ENCODE measurements around the gene CUBN. TPM values are rescaled to one million over a fixed set of nuclear protein-coding genes. Genes with fewer than 3 reads are reported as not detected.

CUBN gene
- total and polyA plus RNA-seq, 2 experiments from 2014 or later, result 0.41 to 0.65 TPM

- in situ Hi-C loops (cut with MboI), result no loop called here
Observed at GRCh38 chr10:16819436-16819835, 310.2 kb downstream of the CUBN start.

GRCh38 chr10:16819026-16819425, 310.6 kb downstream of the CUBN start:
- 51 to 56% methylated on average over 6 of the region's 6 CpGs for WGBS, 2 experiments (ENCODE audit: low coverage in 1 of 2, low lambda C conversion rate in 2 of 2, missing lambda C conversion rate in 2 of 2)
- H3K4me3 ChIP-seq, result no peak overlapping the region
- TF ChIP-seq EZH2phosphoT487 (IDR thresholded peaks at IDR 0.05; ENCODE audit: insufficient read depth, low read depth) (no peak), EZH2 (IDR thresholded peaks at IDR 0.05; ENCODE audit: insufficient read depth, poor library complexity, severe bottlenecking) (no peak)
- peaks cover 20% of the 10 kb centered on the region for H3K4me1 ChIP-seq (ENCODE audit: insufficient read depth)
- in situ Hi-C loops (cut with MboI), result no loop called here
- H3K9me2 ChIP-seq (ENCODE audit: insufficient read depth), result no peaks in the 10 kb centered on the region
- H3K79me2 ChIP-seq (ENCODE audit: insufficient read depth), result peaks cover 29% of the 10 kb centered on the region
- H4K20me1 ChIP-seq (ENCODE audit: insufficient read depth), result no peaks in the 10 kb centered on the region
- no peaks in the 10 kb centered on the region for H3K9me3 ChIP-seq (ENCODE audit: low read depth)
- no peak overlapping the region for H3K4me2 ChIP-seq (ENCODE audit: unreplicated experiment)
- peaks cover 14% of the 10 kb centered on the region for H3F3A ChIP-seq (ENCODE audit: insufficient read depth)
- no peaks in the 10 kb centered on the region for H3K27me3 ChIP-seq (replicated peaks; ENCODE audit: insufficient read depth)
- 0 out of 2 replicates have a peak overlapping the region, but pooled peaks have one; percentile 5 for H2AFZ ChIP-seq
- H3K27ac ChIP-seq, result no peak overlapping the region
- H3K36me3 ChIP-seq (ENCODE audit: low read depth), result no peaks in the 10 kb centered on the region
- H3K9ac ChIP-seq, result no peak overlapping the region
- DNase-seq, result no peak

More at GRCh38 chr10:16819436-16819835, 310.2 kb downstream of the CUBN start:
- H3F3A ChIP-seq (ENCODE audit: insufficient read depth), result peaks cover 14% of the 10 kb centered on the region
- TF ChIP-seq EZH2phosphoT487 (IDR thresholded peaks at IDR 0.05; ENCODE audit: insufficient read depth, low read depth), result no peak
- no peak for TF ChIP-seq EZH2 (IDR thresholded peaks at IDR 0.05; ENCODE audit: insufficient read depth, poor library complexity, severe bottlenecking)
- H4K20me1 ChIP-seq (ENCODE audit: insufficient read depth), result no peaks in the 10 kb centered on the region
- H3K4me1 ChIP-seq (ENCODE audit: insufficient read depth), result peaks cover 20% of the 10 kb centered on the region
- H3K27ac ChIP-seq, result no peak overlapping the region
- no peaks in the 10 kb centered on the region for H3K27me3 ChIP-seq (replicated peaks; ENCODE audit: insufficient read depth)
- 92 to 96% methylated on average over 3 of the region's 3 CpGs for WGBS, 2 experiments (ENCODE audit: low coverage in 1 of 2, low lambda C conversion rate in 2 of 2, missing lambda C conversion rate in 2 of 2)
- H3K36me3 ChIP-seq (ENCODE audit: low read depth), result no peaks in the 10 kb centered on the region
- DNase-seq, result no peak
- H3K9me2 ChIP-seq (ENCODE audit: insufficient read depth), result no peaks in the 10 kb centered on the region
- H3K9me3 ChIP-seq (ENCODE audit: low read depth), result no peaks in the 10 kb centered on the region
- H3K79me2 ChIP-seq (ENCODE audit: insufficient read depth), result peaks cover 25% of the 10 kb centered on the region
- 0 out of 2 replicates have a peak overlapping the region, but pooled peaks have one; percentile 5 for H2AFZ ChIP-seq
- no peak overlapping the region for H3K4me3 ChIP-seq
- H3K9ac ChIP-seq, result no peak overlapping the region
- no peak overlapping the region for H3K4me2 ChIP-seq (ENCODE audit: unreplicated experiment)

DNA sequence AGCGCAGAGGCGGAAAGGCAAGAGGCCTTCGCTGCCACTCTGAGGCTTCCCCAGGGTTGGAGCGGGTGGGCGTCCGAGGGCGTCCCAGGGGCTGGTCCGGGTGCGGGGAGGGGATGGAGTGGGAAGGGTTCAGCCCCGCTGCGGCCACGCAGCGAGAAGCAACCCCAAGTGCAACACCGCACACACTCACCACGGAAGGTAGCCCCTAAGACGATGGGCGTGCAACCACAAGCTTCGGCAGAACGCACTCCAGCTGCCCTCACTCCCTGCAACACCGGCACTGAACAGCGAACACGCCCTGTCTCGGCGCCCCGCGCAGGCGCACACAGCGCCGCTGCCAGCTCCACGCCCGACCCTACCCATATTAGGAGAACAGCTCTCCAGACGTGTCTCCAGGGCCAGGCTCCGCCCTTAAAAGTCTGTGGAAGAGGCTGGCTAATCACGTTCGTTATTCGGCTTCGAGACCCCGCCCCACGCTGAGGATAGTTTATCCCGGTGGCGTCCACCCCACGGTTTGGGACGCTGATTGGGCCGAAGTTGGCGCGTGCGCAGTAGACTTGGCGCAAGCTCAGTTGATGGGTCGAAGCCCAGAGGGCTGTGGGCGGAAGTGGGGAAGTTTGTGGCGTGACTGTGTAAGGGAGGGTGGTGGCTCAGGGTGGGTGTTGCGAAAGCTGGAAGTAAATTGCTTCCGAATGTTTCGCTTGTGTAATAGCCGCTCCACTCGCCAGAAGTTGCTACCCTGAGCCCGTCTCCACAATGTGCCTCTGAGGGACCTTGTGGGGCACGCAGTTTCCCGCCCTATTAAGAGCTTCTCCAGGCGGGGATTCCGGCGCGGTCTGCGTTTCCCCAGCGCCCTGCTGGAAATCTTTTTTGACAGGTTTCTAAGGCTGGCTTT, 312.2 kb downstream of the CUBN start, which contains the start of gene RSU1:
TSS of gene RSU1 (minus strand) at position 300 of the 895 bp plus-strand sequence. CDS start 343 bp downstream, outside the sequence.
- peak within 1 kb of the TSS; percentile 95 for H3K27ac ChIP-seq
- peaks cover 46% of the 10 kb centered on the region for H3K79me2 ChIP-seq (ENCODE audit: insufficient read depth)
- H3F3A ChIP-seq (ENCODE audit: insufficient read depth), result peaks cover 14% of the 10 kb centered on the region
- WGBS, 2 experiments (ENCODE audit: low coverage in 1 of 2, low lambda C conversion rate in 2 of 2, missing lambda C conversion rate in 2 of 2), result 0 to 1% methylated on average over 58 to 65 of the region's 65 CpGs
- H3K36me3 ChIP-seq (ENCODE audit: low read depth), result no peaks in the 10 kb centered on the region
- peaks cover 20% of the 10 kb centered on the region for H3K4me1 ChIP-seq (ENCODE audit: insufficient read depth)
- peak within 1 kb of the TSS; percentile 99 for H3K4me3 ChIP-seq
- peak within 1 kb of the TSS; percentile 99 for H3K4me2 ChIP-seq (ENCODE audit: unreplicated experiment)
- no peaks in the 10 kb centered on the region for H3K27me3 ChIP-seq (replicated peaks; ENCODE audit: insufficient read depth)
- H2AFZ ChIP-seq, result peak within 1 kb of the TSS; percentile 97
- H3K9me3 ChIP-seq (ENCODE audit: low read depth), result no peaks in the 10 kb centered on the region
- peak; percentile 100 for DNase-seq
- H3K9ac ChIP-seq, result peak within 1 kb of the TSS; percentile 87
- TF ChIP-seq EZH2 (IDR thresholded peaks at IDR 0.05; ENCODE audit: insufficient read depth, poor library complexity, severe bottlenecking), result no peak
- no peak for TF ChIP-seq EZH2phosphoT487 (IDR thresholded peaks at IDR 0.05; ENCODE audit: insufficient read depth, low read depth)
- in situ Hi-C loops (cut with MboI), result no loop called here
- no peaks in the 10 kb centered on the region for H3K9me2 ChIP-seq (ENCODE audit: insufficient read depth)
- H4K20me1 ChIP-seq (ENCODE audit: insufficient read depth), result no peaks in the 10 kb centered on the region

DNA sequence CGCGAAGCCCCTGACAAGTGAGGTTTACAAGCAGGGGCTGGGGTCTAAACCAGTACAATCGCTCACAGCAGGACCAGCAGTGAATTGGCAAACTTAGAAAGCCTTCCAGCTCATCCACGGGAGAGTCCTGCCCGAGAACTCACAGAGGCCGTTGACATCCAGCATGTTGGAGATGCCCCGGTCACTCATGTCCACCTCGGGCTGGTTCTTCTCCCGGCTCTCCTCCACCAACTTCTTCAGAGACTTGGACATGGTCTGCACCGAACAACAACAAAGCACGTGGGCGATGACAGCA, 312.8 kb downstream of the CUBN start:
- peak overlapping the region; percentile 99 for H3K4me3 ChIP-seq
- in situ Hi-C loops (cut with MboI), result no loop called here
- no peaks in the 10 kb centered on the region for H3K36me3 ChIP-seq (ENCODE audit: low read depth)
- peak; percentile 68 for DNase-seq
- no peak for TF ChIP-seq EZH2 (IDR thresholded peaks at IDR 0.05; ENCODE audit: insufficient read depth, poor library complexity, severe bottlenecking)
- no peak for TF ChIP-seq EZH2phosphoT487 (IDR thresholded peaks at IDR 0.05; ENCODE audit: insufficient read depth, low read depth)
- H3K9me2 ChIP-seq (ENCODE audit: insufficient read depth), result no peaks in the 10 kb centered on the region
- peak overlapping the region; percentile 99 for H3K4me2 ChIP-seq (ENCODE audit: unreplicated experiment)
- no peaks in the 10 kb centered on the region for H3K9me3 ChIP-seq (ENCODE audit: low read depth)
- H3K9ac ChIP-seq, result peak overlapping the region; percentile 86
- peaks cover 20% of the 10 kb centered on the region for H3K4me1 ChIP-seq (ENCODE audit: insufficient read depth)
- H3K79me2 ChIP-seq (ENCODE audit: insufficient read depth), result peaks cover 52% of the 10 kb centered on the region
- peaks cover 14% of the 10 kb centered on the region for H3F3A ChIP-seq (ENCODE audit: insufficient read depth)
- 0 to 1% methylated on average over 12 of the region's 12 CpGs for WGBS, 2 experiments (ENCODE audit: low coverage in 1 of 2, low lambda C conversion rate in 2 of 2, missing lambda C conversion rate in 2 of 2)
- peak overlapping the region; percentile 97 for H2AFZ ChIP-seq
- H3K27ac ChIP-seq, result peak overlapping the region; percentile 81
- no peaks in the 10 kb centered on the region for H3K27me3 ChIP-seq (replicated peaks; ENCODE audit: insufficient read depth)
- no peaks in the 10 kb centered on the region for H4K20me1 ChIP-seq (ENCODE audit: insufficient read depth)
